Epithelial cell of proximal tubule (primary cell): ENCODE measurements around the gene CPOX. TPM values are rescaled to one million over a fixed set of nuclear protein-coding genes. Genes with fewer than 3 reads are reported as not detected.
A peak's percentile ranks its signal among the peaks of the same experiment; 100 is the strongest.

ENCODE experiments used
- DNase-seq: peaks from one replicate; pipeline ENCODE4 v3.0.0-alpha.2; 2011; ENCODE audit warnings: low read depth
- H3K4me3 ChIP-seq: 2 replicates; pipeline ENCODE4 v1.5.1; 2011; ENCODE audit warnings: low read depth, mild to moderate bottlenecking, low read length
- CTCF ChIP-seq: conservative IDR thresholded peaks from 2 replicates; pipeline ENCODE4 v1.5.1; 2012; ENCODE audit warnings: low read depth, mild to moderate bottlenecking, low read length
- total RNA-seq: library from RNA; depleted of rRNA; stranded (reverse); fragments of >200 nt; gene quantifications from 2 replicates; pipeline ENCODE4 v1.2.3, GENCODE V29; 2015

The CPOX gene
- total RNA-seq, 1 donor from 2014 or later = 48.9 TPM

GRCh38 chr3:98594628-98595324 lies 1.4 kb upstream of the CPOX start:
- TF ChIP-seq CTCF = no peak
- H3K4me3 ChIP-seq = no peak overlapping the region
- no peak for DNase-seq

DNA sequence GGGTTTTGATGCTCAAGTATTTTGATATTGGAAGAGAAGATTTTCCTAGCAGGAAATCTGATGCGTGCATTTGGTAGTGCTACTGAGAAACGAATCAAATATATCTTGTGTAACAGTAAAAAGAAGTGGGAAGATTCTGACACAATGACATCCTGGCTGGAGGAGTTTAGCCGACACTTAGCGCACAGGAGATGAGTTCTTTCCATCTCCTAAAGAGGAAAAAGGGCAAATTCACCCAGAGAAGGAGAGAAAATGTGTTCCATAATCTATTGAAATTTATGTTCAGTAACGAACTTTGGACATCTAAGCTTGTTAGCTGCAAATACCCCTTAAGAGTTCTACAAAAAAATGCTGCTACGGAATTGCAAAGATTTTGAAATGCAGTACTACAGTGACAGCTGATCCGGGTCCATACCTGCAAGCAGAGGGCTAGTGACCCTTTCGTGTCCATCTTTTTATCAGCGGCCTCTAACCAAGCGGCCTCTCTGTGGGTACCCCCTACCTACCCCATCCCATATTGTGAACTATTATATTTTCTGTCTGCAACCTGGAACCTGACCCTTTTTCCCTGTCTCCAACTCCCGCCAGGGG lies 971 bp downstream of the CPOX start:
- no peak for DNase-seq
- no peak for TF ChIP-seq CTCF
- peak overlapping the region; percentile 87 for H3K4me3 ChIP-seq

DNA sequence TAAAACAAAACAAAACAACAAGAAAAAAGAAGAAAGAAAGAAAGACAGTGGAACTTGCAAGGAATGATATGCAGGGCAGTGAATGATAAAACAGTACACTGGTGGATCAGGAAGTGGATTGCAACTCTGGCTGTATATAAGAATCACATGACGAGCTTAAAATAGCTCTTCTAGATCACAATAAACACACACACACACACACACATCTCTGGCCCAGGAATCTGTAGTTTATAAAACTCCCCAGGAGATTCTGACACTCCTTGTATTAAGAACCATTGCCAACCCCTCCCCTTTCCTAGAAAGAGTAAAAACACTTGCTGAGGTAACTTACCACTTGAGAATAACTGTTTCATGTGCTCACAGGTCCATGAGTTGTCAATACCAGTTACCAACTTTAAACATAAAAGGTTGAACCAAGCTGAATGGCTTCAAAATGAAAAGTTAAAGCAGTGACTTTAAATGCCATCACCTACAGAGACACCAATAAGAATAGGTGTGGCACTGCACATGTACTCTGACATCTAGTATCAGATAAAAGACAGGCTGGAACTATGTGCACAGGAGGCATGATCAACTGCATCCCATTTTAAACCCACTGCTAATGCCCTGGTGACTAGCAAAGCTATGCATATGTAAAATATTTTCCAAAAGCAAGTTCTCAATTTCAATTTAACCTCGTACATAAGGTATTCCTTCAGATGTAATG lies 3.9 kb downstream of the CPOX start:
- no peak for DNase-seq
- no peak for TF ChIP-seq CTCF

DNA sequence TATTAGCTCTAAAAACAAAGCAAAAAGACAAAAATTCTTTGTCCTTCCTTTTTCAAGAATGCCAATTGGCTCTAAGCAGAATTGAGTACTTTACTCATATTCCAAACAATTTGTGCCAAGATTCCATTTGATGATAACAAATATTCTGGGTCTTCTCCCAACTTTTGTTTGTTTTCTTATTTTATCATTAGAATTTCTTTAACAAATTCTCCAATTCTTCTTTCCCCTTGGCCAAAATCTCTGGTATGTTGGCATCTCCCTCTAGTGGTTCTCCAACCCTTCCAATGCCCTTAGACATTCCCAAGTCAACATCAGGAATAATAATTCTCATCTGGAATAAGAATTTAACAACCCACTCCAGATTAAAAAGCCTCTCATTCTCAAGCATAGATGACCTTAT lies 5.3 kb downstream of the CPOX start:
- TF ChIP-seq CTCF = peak; percentile 55
- H3K4me3 ChIP-seq = no peak overlapping the region
- no peak for DNase-seq

More for the DNA sequence above, 3.9 kb downstream of the CPOX start:
- H3K4me3 ChIP-seq = no peak overlapping the region

DNA sequence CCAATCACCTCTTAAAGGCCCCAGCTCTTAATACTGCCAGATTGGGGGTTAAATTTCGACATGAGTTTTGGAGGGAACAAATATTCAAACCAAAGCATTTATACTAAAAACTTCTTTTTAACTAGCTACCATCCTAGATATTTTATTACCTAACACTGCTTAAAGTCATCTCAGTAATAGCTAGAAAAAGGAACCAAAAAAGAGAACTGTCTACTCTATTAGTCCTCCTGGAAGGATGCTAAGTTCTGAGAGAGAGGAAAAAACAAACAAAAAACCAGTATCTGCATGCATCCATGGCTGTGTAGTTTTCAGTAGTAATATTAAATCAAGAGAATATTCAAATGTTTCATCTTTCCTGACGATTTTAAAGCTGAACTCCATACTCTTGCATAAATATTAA lies 5.8 kb downstream of the CPOX start:
- no peak for DNase-seq
- no peak for TF ChIP-seq CTCF
- H3K4me3 ChIP-seq = no peak overlapping the region

DNA sequence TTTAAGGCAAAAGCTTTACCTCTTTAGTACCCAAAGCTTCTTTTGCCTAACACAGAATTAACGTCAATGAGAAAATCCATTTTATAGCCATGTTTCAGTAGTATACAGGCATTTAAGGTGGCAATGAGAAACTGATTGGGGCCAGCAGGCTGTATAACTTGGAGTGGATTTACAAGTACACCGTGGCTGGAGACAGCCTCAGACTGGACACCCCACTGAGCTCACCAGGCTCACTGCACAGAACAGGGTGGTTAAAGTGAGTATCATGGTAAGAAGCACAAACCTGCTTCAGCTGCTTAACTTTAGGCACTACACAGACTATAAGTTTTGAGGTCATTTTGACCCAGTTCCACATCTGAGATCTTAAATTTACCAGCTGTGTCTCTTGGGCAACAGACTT lies 8.9 kb downstream of the CPOX start:
- no peak for DNase-seq
- H3K4me3 ChIP-seq = no peak overlapping the region
- TF ChIP-seq CTCF = no peak
